Measurements from ENCODE around the gene SLITRK3. TPM values are rescaled to one million over a fixed set of nuclear protein-coding genes. Genes with fewer than 3 reads are reported as not detected.

SLITRK3 gene
- under 0.01 TPM in 1 of 2 replicates, not detected in the other for total RNA-seq

GRCh38 chr3:165195640-165196576, at the start of gene SLITRK3:
Gene SLITRK3, minus strand, starts transcription at chr3:165196384. Its CDS starts 5,554 bp downstream, at chr3:165190830.

Other genes with a start within 250 kb of the SLITRK3 start
- gene SI, start 117.9 kb downstream of the SLITRK3 start, total RNA-seq = not detected in 2 replicates